Measurements from ENCODE around the gene PAPSS2. TPM values are rescaled to one million over a fixed set of nuclear protein-coding genes. Genes with fewer than 3 reads are reported as not detected.

The PAPSS2 gene
- total RNA-seq, 1 experiment from 2014 or later: 12.6 TPM

GRCh38 chr10:87691506-87692070 lies 31.9 kb downstream of the PAPSS2 start:
- H3K9me3 Mint-ChIP-seq (ENCODE audit: low read depth, unreplicated experiment): peaks cover 2% of the 10 kb centered on the region
- no peak overlapping the region for H3K27ac Mint-ChIP-seq (ENCODE audit: unreplicated experiment)
- CTCF ChIA-PET: no interaction called here
- H3K4me3 Mint-ChIP-seq (ENCODE audit: low read depth, unreplicated experiment): no peak overlapping the region
- H3K36me3 Mint-ChIP-seq (ENCODE audit: insufficient read depth, unreplicated experiment): no peaks in the 10 kb centered on the region
- no peak for TF ChIP-seq CTCF (IDR thresholded peaks at IDR 0.05; ENCODE audit: unreplicated experiment)
- H3K4me1 Mint-ChIP-seq (ENCODE audit: low read depth, unreplicated experiment): no peaks in the 10 kb centered on the region
- no peaks in the 10 kb centered on the region for H3K27me3 Mint-ChIP-seq (ENCODE audit: unreplicated experiment)
- DNase-seq: peak; percentile 15
- intact Hi-C loops (cut with micrococcal nuclease; ENCODE audit: unreplicated experiment): loop anchor here (5.0 kb wide), 1 partner anchor 34 kb away; the partner anchor contains the start of gene PAPSS2
- BruUV-seq (replicated peaks): no TSS peak

GRCh38 chr10:87692956-87693484 lies 33.3 kb downstream of the PAPSS2 start:
- no peaks in the 10 kb centered on the region for H3K27me3 Mint-ChIP-seq (ENCODE audit: unreplicated experiment)
- BruUV-seq (replicated peaks): no TSS peak
- intact Hi-C loops (cut with micrococcal nuclease; ENCODE audit: unreplicated experiment): loop anchor here (5.0 kb wide), 1 partner anchor 36 kb away; the partner anchor contains the start of gene PAPSS2
- CTCF ChIA-PET: no interaction called here
- no peak for DNase-seq
- H3K4me1 Mint-ChIP-seq (ENCODE audit: low read depth, unreplicated experiment): no peaks in the 10 kb centered on the region
- H3K36me3 Mint-ChIP-seq (ENCODE audit: insufficient read depth, unreplicated experiment): no peaks in the 10 kb centered on the region
- H3K9me3 Mint-ChIP-seq (ENCODE audit: low read depth, unreplicated experiment): peaks cover 2% of the 10 kb centered on the region
- no peak overlapping the region for H3K27ac Mint-ChIP-seq (ENCODE audit: unreplicated experiment)
- H3K4me3 Mint-ChIP-seq (ENCODE audit: low read depth, unreplicated experiment): no peak overlapping the region
- TF ChIP-seq CTCF (IDR thresholded peaks at IDR 0.05; ENCODE audit: unreplicated experiment): no peak

GRCh38 chr10:87694011-87694794 lies 34.5 kb downstream of the PAPSS2 start:
- no peak overlapping the region for H3K4me3 Mint-ChIP-seq (ENCODE audit: low read depth, unreplicated experiment)
- no peak for TF ChIP-seq CTCF (IDR thresholded peaks at IDR 0.05; ENCODE audit: unreplicated experiment)
- no TSS peak for BruUV-seq (replicated peaks)
- CTCF ChIA-PET: interaction anchor here (0.6 to 1.2 kb wide), 2 partner anchors 17 to 140 kb away, joined by 3 to 6 read pairs; no protein-coding TSS in a partner anchor
- H3K36me3 Mint-ChIP-seq (ENCODE audit: insufficient read depth, unreplicated experiment): no peaks in the 10 kb centered on the region
- H3K4me1 Mint-ChIP-seq (ENCODE audit: low read depth, unreplicated experiment): no peaks in the 10 kb centered on the region
- no peak for DNase-seq
- no peaks in the 10 kb centered on the region for H3K27me3 Mint-ChIP-seq (ENCODE audit: unreplicated experiment)
- H3K27ac Mint-ChIP-seq (ENCODE audit: unreplicated experiment): peak overlapping the region; percentile 11
- intact Hi-C loops (cut with micrococcal nuclease; ENCODE audit: unreplicated experiment): loop anchor here (5.0 kb wide), 1 partner anchor 37 kb away; the partner anchor contains the start of gene PAPSS2
- H3K9me3 Mint-ChIP-seq (ENCODE audit: low read depth, unreplicated experiment): peaks cover 2% of the 10 kb centered on the region

GRCh38 chr10:87695074-87695473 lies 35.4 kb downstream of the PAPSS2 start:
- intact Hi-C loops (cut with micrococcal nuclease; ENCODE audit: unreplicated experiment): no loop called here
- Mint-ChIP-seq H3K4me3 (ENCODE audit: low read depth, unreplicated experiment) (no peak overlapping the region), H3K36me3 (ENCODE audit: insufficient read depth, unreplicated experiment) (no peaks in the 10 kb centered on the region), H3K9me3 (ENCODE audit: low read depth, unreplicated experiment) (peaks cover 2% of the 10 kb centered on the region), H3K27me3 (ENCODE audit: unreplicated experiment) (no peaks in the 10 kb centered on the region), H3K4me1 (ENCODE audit: low read depth, unreplicated experiment) (no peaks in the 10 kb centered on the region), H3K27ac (ENCODE audit: unreplicated experiment) (no peak overlapping the region)
- no peak for DNase-seq
- CTCF ChIA-PET: no interaction called here
- no peak for TF ChIP-seq CTCF (IDR thresholded peaks at IDR 0.05; ENCODE audit: unreplicated experiment)
- BruUV-seq (replicated peaks): no TSS peak
